Metanephros (tissue), 1 donor: ENCODE measurements around the gene USE1. TPM values are rescaled to one million over a fixed set of nuclear protein-coding genes. Genes with fewer than 3 reads are reported as not detected.

Experiments
- total RNA-seq: library from RNA; depleted of rRNA; stranded (reverse); fragments of >200 nt; gene quantifications from one replicate; pipeline ENCODE4 v1.2.3, GENCODE V29; 2014

Gene USE1, protein sequence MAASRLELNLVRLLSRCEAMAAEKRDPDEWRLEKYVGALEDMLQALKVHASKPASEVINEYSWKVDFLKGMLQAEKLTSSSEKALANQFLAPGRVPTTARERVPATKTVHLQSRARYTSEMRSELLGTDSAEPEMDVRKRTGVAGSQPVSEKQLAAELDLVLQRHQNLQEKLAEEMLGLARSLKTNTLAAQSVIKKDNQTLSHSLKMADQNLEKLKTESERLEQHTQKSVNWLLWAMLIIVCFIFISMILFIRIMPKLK
- 18.3 TPM for total RNA-seq

DNA sequence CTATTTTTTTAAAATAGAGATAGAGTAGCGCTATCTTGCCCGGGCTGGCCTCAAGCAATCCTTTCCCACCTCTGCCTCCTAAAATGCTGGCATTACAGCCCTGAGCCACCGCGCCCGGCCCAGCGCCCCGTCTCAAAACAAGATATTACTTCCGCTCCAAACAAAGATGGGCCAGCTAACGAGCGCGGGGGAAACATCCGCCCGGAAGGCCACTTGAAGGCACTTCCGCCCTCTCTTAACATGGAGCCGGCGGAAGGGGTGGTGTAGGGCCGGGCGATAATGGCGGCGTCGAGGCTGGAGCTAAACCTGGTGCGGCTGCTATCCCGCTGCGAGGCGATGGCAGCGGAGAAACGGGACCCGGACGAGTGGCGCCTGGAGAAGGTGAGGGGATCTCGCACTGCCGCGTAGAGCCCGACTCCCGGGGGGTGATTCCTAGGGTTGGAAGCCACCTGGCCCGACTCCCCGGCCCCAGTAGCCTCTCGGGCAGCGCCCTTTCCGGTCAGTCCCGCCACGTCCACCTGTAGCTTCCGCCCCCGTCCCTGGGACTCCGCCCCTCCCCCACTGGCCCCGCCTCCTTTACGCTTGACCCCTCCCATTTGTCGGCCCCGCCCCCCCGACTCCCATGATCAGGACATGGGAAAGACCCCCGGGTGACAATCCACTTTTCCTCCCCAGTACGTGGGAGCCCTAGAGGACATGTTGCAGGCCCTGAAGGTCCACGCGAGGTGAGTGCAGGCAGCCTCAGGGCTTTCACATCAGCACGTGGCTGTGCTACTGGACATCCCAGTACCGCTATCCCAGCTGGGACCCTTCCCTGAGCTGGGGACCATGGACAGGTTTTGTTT is at the start of gene USE1:
Gene USE1 (plus strand): TSS at position 231 of the 845 bp plus-strand sequence. CDS start 49 bp downstream, at position 280.

GRCh38 chr19:17226002-17226933 is 11.1 kb downstream of the USE1 start, which contains the start of gene OCEL1:
TSS of gene OCEL1 (plus strand) at chr19:17226226. CDS start at chr19:17226248, 22 bp downstream.

GRCh38 chr19:17245535-17245984 is 30.4 kb downstream of the USE1 start, which contains the start of gene NR2F6:
TSS of gene NR2F6 (minus strand) at chr19:17245919. CDS start at chr19:17245220, 699 bp downstream.

DNA sequence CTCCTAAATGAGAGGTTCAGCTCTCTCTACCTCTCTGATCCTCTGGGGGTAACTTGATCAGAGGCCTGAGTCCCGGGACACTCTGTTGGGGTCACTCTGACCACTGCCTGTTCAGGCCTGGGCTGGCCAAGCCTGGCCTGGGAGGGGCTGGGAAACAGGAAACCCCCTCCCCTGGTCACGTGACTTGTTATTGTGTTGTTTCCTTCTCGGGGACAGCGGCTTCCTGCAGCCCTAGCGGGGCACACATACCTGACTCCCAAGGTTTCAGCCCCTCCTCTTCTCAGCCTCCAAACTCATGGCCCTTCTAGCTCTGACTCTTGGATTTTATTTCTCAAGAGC is 49.5 kb downstream of the USE1 start, which contains the start of gene USHBP1:
Gene USHBP1 (minus strand): TSS at position 105 of the 339 bp plus-strand sequence. CDS start 446 bp downstream, outside the sequence.

DNA sequence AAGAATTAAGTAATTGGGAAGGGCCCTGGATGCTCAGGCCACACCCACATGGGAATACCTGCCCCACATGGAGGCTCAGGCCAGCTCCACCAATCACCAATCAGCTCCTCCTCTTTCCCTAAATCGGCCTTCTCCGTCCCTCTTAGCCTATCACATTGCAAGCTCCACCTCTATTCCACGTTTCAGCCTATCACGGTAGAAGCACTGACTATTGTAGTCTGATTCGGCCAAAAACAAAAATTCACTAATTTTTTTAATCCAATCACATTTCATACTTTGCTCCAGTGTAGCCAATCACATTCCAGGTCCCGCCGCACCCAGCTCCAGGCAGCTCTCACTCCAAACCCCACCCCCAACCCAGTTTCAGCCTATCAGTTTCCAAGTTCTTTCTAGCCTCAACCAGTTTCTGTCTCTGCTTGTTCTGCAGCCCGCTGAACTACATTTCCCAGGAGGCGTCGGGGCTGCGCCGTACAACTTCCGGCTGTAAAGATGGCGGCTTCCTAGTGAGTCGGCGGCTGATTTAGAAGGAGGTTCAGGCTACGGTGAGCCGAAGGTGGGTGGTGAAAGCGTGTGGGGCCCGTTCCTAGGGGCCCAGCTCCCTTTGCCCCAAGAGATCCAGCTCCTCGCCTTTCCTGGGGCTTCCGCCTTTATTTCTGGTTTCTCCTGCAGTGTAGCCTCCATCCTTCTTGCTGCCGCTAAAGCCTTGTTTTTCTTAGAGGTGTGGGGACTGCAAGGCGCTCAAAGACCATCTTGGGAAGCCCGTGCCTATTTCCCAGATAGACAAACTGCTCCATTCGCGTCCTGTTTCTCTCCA is 52.0 kb downstream of the USE1 start, which contains the start of gene BABAM1:
Gene BABAM1 (plus strand): TSS at position 469 of the 814 bp plus-strand sequence. CDS start 1,364 bp downstream, outside the sequence.

Other genes with a start within 250 kb of the USE1 start
- gene CPAMD8, start 188.5 kb upstream of the USE1 start, total RNA-seq, result 40.6 TPM
- gene HAUS8, start 139.9 kb upstream of the USE1 start, total RNA-seq, result 4.5 TPM
- gene MYO9B, start 139.6 kb upstream of the USE1 start, total RNA-seq, result 46.1 TPM
- 11.0 TPM for gene OCEL1, start 10.9 kb downstream of the USE1 start, total RNA-seq
- 53.7 TPM for gene NR2F6, start 30.6 kb downstream of the USE1 start, total RNA-seq
- 9.8 TPM for gene USHBP1, start 49.4 kb downstream of the USE1 start, total RNA-seq
- 60.1 TPM for gene BABAM1, start 52.1 kb downstream of the USE1 start, total RNA-seq
- gene ANKLE1, start 66.5 kb downstream of the USE1 start, total RNA-seq, result 2.6 TPM
- 18.3 TPM for gene ABHD8, start 88.1 kb downstream of the USE1 start, total RNA-seq
- 42.7 TPM for gene MRPL34, start 90.5 kb downstream of the USE1 start, total RNA-seq
- 19.2 TPM for gene DDA1, start 94.2 kb downstream of the USE1 start, total RNA-seq
- gene ANO8, start 119.5 kb downstream of the USE1 start, total RNA-seq, result 12.3 TPM
- 36.7 TPM for gene GTPBP3, start 122.2 kb downstream of the USE1 start, total RNA-seq
- 157 TPM for gene PLVAP, start 162.0 kb downstream of the USE1 start, total RNA-seq
- gene CCDC194, start 178.8 kb downstream of the USE1 start, total RNA-seq, result 0.41 TPM
- 64.1 TPM for gene BST2, start 190.3 kb downstream of the USE1 start, total RNA-seq
- 69.9 TPM for gene MVB12A, start 204.7 kb downstream of the USE1 start, total RNA-seq
- 1.5 TPM for gene TMEM221, start 233.3 kb downstream of the USE1 start, total RNA-seq
- not detected for gene NXNL1, start 245.6 kb downstream of the USE1 start, total RNA-seq